GM12891 (cell line): Measurements from ENCODE around the gene LSM2.

Experiments
- DNase-seq: peaks from one replicate; pipeline ENCODE4 v3.0.0; 2011; ENCODE audit warnings: low spot score; ENCODE audit not compliant: insufficient read length
- FAIRE-seq: peaks from 2 replicates; lab custom pipeline; 2011; peaks lifted over from hg19 to GRCh38; lab: Jason Lieb, UNC
- PAX5 ChIP-seq: IDR thresholded peaks from 2 replicates; pipeline ENCODE4 v1.6.1; 2011; ENCODE audit warnings: low read length, moderate library complexity, mild to moderate bottlenecking; ENCODE audit not compliant: insufficient read depth, severe bottlenecking
- POLR2A ChIP-seq: IDR thresholded peaks from 2 replicates; pipeline ENCODE4 v1.6.1; 2011; ENCODE audit warnings: low read depth, low read length, control low read depth
- POLR2AphosphoS5 ChIP-seq: IDR thresholded peaks from 2 replicates; pipeline ENCODE4 v1.6.1; 2011; ENCODE audit warnings: low read depth, low read length, control low read depth
- POU2F2 ChIP-seq: IDR thresholded peaks from 2 replicates; pipeline ENCODE4 v1.6.1; 2011; ENCODE audit warnings: low read depth, mild to moderate bottlenecking, control low read depth, low read length, moderate library complexity
- SPI1 ChIP-seq: IDR thresholded peaks from 2 replicates; pipeline ENCODE4 v1.6.1; 2011; ENCODE audit warnings: low read depth, low read length, control low read depth
- TAF1 ChIP-seq: IDR thresholded peaks from 2 replicates; pipeline ENCODE4 v1.6.1; 2011; ENCODE audit warnings: low read depth, low read length, control low read depth

The LSM2 gene

GRCh38 chr6:31765559-31765909, 41.2 kb downstream of the LSM2 start:
- no peak for FAIRE-seq
- no peak for DNase-seq
- TF ChIP-seq PAX5 (no peak), TAF1 (no peak), POLR2AphosphoS5 (no peak), POU2F2 (no peak), SPI1 (no peak), POLR2A (no peak)

- no peak for FAIRE-seq
- DNase-seq: no peak
- TF ChIP-seq TAF1 (no peak), POU2F2 (no peak), PAX5 (no peak), POLR2A (no peak), SPI1 (no peak), POLR2AphosphoS5 (no peak)
Observed at GRCh38 chr6:31764198-31764597, 42.6 kb downstream of the LSM2 start.

- TF ChIP-seq PAX5 (no peak), TAF1 (no peak), POU2F2 (no peak), SPI1 (no peak), POLR2A (no peak), POLR2AphosphoS5 (no peak)
- DNase-seq: no peak
- no peak for FAIRE-seq
Observed at GRCh38 chr6:31763619-31763940, 43.2 kb downstream of the LSM2 start.

GRCh38 chr6:31762878-31763618, 43.7 kb downstream of the LSM2 start:
- no peak for DNase-seq
- FAIRE-seq: no peak
- TF ChIP-seq POU2F2 (no peak), PAX5 (no peak), POLR2A (no peak), POLR2AphosphoS5 (no peak), TAF1 (no peak), SPI1 (no peak)

GRCh38 chr6:31762356-31762755, 44.4 kb downstream of the LSM2 start, which contains the start of gene SAPCD1:
TSS of gene SAPCD1 (plus strand) at chr6:31762656. CDS start at chr6:31763055, 399 bp downstream.
- TF ChIP-seq SPI1 (no peak), POLR2A (no peak), POU2F2 (no peak), PAX5 (no peak), POLR2AphosphoS5 (no peak), TAF1 (no peak)
- FAIRE-seq (no peak), DNase-seq (no peak)

- DNase-seq (no peak), FAIRE-seq (no peak)
- no peak for TF ChIP-seq PAX5
- no peak for TF ChIP-seq POU2F2
- no peak for TF ChIP-seq TAF1
- TF ChIP-seq SPI1: no peak
- no peak for TF ChIP-seq POLR2AphosphoS5
- TF ChIP-seq POLR2A: no peak
Observed at GRCh38 chr6:31761343-31761742, 45.4 kb downstream of the LSM2 start.

DNA sequence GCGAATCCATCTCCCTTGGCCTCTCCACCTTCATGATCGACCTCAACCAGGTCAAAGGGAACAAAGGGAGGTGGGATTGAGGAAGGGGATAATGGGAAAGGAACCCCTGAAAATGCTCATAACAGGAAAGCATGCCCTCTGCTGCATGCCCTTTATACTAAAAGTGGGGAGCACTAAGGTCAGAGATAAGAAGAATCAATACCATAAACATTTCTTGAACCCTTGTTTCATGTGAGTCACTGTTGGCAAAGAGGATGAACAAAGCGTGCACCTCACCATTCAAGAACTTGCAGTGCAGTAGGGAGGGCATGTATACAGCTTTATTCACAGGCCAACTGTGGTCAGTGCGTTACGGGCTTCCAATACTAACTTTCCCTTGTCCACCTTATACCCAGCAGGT, 46.0 kb downstream of the LSM2 start:
- no peak for FAIRE-seq

GRCh38 chr6:31758281-31758680, 48.5 kb downstream of the LSM2 start:
- no peak for FAIRE-seq
- no peak for DNase-seq
- TF ChIP-seq POU2F2 (no peak), POLR2AphosphoS5 (no peak), SPI1 (no peak), POLR2A (no peak), PAX5 (no peak), TAF1 (no peak)

More for the DNA sequence above, 46.0 kb downstream of the LSM2 start:
- no peak for TF ChIP-seq POLR2AphosphoS5
- TF ChIP-seq PAX5: no peak
- TF ChIP-seq SPI1: no peak
- no peak for TF ChIP-seq TAF1
- no peak for TF ChIP-seq POLR2A
- DNase-seq: no peak

DNA sequence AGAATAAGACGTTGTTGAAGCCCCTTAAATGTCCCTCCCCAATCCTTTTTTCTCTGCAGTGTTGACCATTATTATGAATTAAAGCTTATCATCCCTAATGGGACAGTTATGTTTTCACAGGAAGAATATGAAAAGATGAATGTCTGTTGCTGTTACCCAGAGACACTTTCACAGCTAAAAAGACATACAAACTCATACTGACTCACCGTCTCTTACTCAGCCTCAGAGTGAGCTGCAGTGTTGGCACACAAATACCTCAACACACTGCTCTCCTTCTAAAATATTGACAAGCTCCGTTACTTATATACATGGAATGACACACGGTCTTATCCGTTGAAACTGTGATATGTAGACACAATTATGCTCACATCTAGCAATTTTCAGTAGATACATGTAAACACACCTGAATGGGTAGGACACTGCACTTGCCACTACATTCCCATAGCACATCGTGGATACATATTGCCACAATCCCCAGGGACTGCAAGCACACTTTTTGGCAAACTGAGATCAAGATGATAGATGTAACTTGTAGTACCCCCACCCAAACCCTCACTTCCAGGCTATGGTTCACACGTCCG, 53.9 kb downstream of the LSM2 start:
- FAIRE-seq (no peak), DNase-seq (no peak)
- TF ChIP-seq POU2F2 (no peak), SPI1 (no peak), TAF1 (no peak), POLR2A (no peak), POLR2AphosphoS5 (no peak), PAX5 (no peak)
